ENCODE results near the gene CD164L2. TPM values are rescaled to one million over a fixed set of nuclear protein-coding genes. Genes with fewer than 3 reads are reported as not detected.

Gene CD164L2
- total RNA-seq, 1 donor from 2014 or later = not detected

DNA sequence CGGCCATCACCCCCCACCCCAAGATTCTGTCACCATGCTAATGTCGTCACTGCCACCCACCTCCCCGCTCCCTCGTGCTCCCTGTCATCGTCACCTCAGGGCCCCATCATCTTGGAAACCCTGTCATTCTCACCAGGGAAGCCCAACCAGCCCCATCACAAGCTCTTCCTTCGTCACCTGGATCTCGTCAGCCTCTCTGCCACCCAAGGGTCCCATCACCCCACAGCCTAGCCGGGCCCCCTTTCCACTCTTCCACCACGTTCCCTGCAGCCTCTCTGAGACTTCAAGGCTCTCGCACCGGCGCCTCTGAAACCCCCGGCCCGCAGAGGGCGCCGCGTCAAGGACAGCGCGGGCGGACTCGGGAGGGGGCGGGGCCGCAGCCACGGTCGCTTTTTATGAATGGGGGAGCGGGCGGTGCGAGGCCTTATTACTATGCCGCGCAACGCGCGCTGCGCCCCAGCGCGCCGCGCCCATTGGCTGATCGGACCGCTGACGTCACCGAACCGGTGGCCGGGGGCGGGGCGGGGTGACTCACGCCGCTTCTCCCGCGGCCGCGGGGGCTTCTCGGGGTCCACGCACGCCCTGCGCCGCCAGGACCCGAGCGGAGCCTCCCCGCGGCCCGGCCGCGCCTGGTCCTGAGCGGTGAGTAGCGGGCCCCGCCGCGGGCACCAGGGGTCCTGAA is 9.1 kb upstream of the CD164L2 start, which contains the start of gene GPR3:
TSS of gene GPR3 (plus strand) at position 527 of the 682 bp plus-strand sequence. CDS start 1,177 bp downstream, outside the sequence.
- Histone ChIP-seq H3K4me3 (ENCODE audit: insufficient read depth, low read depth, low read length) (peak within 1 kb of the TSS; percentile 72), H3K27ac (ENCODE audit: low read depth, low read length) (peak within 1 kb of the TSS; percentile 84), H3K4me2 (ENCODE audit: low read length) (peak within 1 kb of the TSS; percentile 93), H3K27me3 (ENCODE audit: insufficient read depth, low read length) (peaks cover 5% of the 10 kb centered on the region), H3K36me3 (ENCODE audit: insufficient read depth, low read length) (no peaks in the 10 kb centered on the region), H3K9me3 (ENCODE audit: insufficient read depth, low read depth, low read length) (no peaks in the 10 kb centered on the region), H4K20me1 (ENCODE audit: insufficient read depth, low read length) (peaks cover 5% of the 10 kb centered on the region), H2AFZ (ENCODE audit: low read depth, low read length) (peak within 1 kb of the TSS; percentile 84), H3K9ac (ENCODE audit: low read length) (peak within 1 kb of the TSS; percentile 89), H3K4me1 (ENCODE audit: insufficient read depth, low read length) (peaks cover 26% of the 10 kb centered on the region), H3K79me2 (ENCODE audit: insufficient read depth, low read length) (no peaks in the 10 kb centered on the region)
- peak; percentile 70 for DNase-seq (ENCODE audit: low read depth)
- Mint-ChIP-seq H3K4me3 (ENCODE audit: unreplicated experiment) (peak within 1 kb of the TSS; percentile 83), H3K36me3 (ENCODE audit: low read depth, unreplicated experiment) (no peaks in the 10 kb centered on the region), H3K27me3 (ENCODE audit: low read depth, unreplicated experiment) (peaks cover 34% of the 10 kb centered on the region), H3K4me1 (ENCODE audit: low read depth, unreplicated experiment) (peaks cover 7% of the 10 kb centered on the region), H3K9me3 (ENCODE audit: unreplicated experiment) (no peaks in the 10 kb centered on the region), H3K27ac (ENCODE audit: unreplicated experiment) (peak within 1 kb of the TSS; percentile 87)
- no peak for FAIRE-seq
- TF ChIP-seq, protein P1, sequence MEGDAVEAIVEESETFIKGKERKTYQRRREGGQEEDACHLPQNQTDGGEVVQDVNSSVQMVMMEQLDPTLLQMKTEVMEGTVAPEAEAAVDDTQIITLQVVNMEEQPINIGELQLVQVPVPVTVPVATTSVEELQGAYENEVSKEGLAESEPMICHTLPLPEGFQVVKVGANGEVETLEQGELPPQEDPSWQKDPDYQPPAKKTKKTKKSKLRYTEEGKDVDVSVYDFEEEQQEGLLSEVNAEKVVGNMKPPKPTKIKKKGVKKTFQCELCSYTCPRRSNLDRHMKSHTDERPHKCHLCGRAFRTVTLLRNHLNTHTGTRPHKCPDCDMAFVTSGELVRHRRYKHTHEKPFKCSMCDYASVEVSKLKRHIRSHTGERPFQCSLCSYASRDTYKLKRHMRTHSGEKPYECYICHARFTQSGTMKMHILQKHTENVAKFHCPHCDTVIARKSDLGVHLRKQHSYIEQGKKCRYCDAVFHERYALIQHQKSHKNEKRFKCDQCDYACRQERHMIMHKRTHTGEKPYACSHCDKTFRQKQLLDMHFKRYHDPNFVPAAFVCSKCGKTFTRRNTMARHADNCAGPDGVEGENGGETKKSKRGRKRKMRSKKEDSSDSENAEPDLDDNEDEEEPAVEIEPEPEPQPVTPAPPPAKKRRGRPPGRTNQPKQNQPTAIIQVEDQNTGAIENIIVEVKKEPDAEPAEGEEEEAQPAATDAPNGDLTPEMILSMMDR (IDR thresholded peaks at IDR 0.05; ENCODE audit: insufficient read depth, low read depth, low read length) = no peak
- no peak for TF ChIP-seq EZH2 (IDR thresholded peaks at IDR 0.05; ENCODE audit: insufficient read depth, low read length)

DNA sequence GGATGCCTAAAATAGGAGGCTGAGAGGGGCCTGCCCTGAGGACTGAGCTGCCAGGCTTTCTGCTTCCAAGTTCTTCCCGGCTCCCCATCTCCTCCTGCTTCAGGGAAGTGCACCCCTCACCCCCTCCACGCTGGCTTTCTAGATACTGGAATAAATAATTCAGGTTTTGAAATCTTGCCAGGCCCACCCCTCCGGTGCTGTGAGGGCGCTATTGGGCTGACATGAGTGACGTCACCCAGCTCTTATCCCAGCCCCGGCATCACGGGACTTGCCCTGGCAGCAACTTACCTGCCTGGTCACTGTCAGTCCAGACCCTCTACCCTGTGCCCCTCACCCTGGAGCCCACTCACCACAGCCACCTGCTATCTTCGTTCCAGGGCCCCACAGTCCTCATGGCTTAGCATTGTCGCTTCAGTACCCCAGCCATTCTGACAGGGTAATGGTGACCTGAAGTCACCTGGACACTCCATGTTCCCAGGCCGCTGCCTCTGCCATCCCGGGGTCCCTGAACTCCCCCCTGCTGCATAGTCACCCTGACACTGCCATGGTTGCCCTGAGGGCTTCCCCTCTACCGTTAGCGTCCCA is 8.5 kb upstream of the CD164L2 start:
- H3K27me3 ChIP-seq (ENCODE audit: insufficient read depth, low read length) = peaks cover 8% of the 10 kb centered on the region
- peaks cover 26% of the 10 kb centered on the region for H3K4me1 ChIP-seq (ENCODE audit: insufficient read depth, low read length)
- peak overlapping the region; percentile 84 for H2AFZ ChIP-seq (ENCODE audit: low read depth, low read length)
- H3K27ac Mint-ChIP-seq (ENCODE audit: unreplicated experiment) = no peak overlapping the region
- FAIRE-seq (no peak), DNase-seq (ENCODE audit: low read depth) (peak; percentile 56)
- H3K79me2 ChIP-seq (ENCODE audit: insufficient read depth, low read length) = no peaks in the 10 kb centered on the region
- no peaks in the 10 kb centered on the region for H3K36me3 ChIP-seq (ENCODE audit: insufficient read depth, low read length)
- no peak for TF ChIP-seq EZH2 (IDR thresholded peaks at IDR 0.05; ENCODE audit: insufficient read depth, low read length)
- TF ChIP-seq, protein P1 (IDR thresholded peaks at IDR 0.05; ENCODE audit: insufficient read depth, low read depth, low read length) = no peak
- no peaks in the 10 kb centered on the region for H3K36me3 Mint-ChIP-seq (ENCODE audit: low read depth, unreplicated experiment)
- H3K9me3 Mint-ChIP-seq (ENCODE audit: unreplicated experiment) = no peaks in the 10 kb centered on the region
- peak overlapping the region; percentile 82 for H3K4me3 Mint-ChIP-seq (ENCODE audit: unreplicated experiment)
- peak overlapping the region; percentile 72 for H3K4me3 ChIP-seq (ENCODE audit: insufficient read depth, low read depth, low read length)
- H3K27me3 Mint-ChIP-seq (ENCODE audit: low read depth, unreplicated experiment) = peaks cover 40% of the 10 kb centered on the region
- H3K4me1 Mint-ChIP-seq (ENCODE audit: low read depth, unreplicated experiment) = peaks cover 7% of the 10 kb centered on the region
- peak overlapping the region; percentile 10 for H3K27ac ChIP-seq (ENCODE audit: low read depth, low read length)
- no peaks in the 10 kb centered on the region for H3K9me3 ChIP-seq (ENCODE audit: insufficient read depth, low read depth, low read length)
- peaks cover 5% of the 10 kb centered on the region for H4K20me1 ChIP-seq (ENCODE audit: insufficient read depth, low read length)
- peak overlapping the region; percentile 73 for H3K9ac ChIP-seq (ENCODE audit: low read length)
- H3K4me2 ChIP-seq (ENCODE audit: low read length) = peak overlapping the region; percentile 93

All from astrocyte (in vitro differentiated cells and primary cell).